Measurements from ENCODE around the gene TBC1D14. TPM values are rescaled to one million over a fixed set of nuclear protein-coding genes. Genes with fewer than 3 reads are reported as not detected.

TBC1D14 gene
- total and polyA plus RNA-seq, 2 donors from 2014 or later, result 44.9 to 77.7 TPM

DNA sequence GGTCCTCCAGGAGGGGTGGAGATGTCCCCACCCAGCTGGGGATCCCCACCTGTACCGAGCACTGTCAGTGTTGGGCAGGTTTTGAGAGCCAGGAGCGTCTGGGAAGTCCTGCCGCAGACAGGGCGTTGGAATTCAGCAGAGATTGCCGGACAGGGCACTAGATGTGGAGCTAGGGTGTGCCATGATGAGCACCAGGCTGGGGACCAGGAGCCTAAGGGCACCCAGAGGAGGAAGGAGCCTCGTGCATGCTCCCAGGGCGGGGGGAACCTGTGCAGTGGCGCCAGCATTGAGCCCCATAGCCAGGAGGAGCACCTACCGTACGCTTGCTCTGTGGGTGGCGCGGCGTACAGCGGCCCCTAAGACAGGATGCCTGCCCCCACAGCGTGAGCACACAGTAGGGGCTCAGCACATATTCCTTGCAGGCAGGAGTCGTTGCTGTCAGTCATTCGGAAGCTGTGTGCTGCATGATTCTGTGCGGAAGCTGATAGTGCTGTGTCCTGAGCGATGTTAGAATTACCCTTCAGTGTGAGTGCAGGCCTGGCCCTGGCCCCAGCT is 114.8 kb downstream of the TBC1D14 start:
- peaks cover 0 to under 1% (median 0%) of the 10 kb centered on the region in 3 donors for H3K4me1 ChIP-seq (ENCODE audit: control insufficient read depth in 2 of 3, insufficient read depth in 2 of 3, low read depth in 1 of 3, low read length in 3 of 3)
- no peak overlapping the region for H3K27ac ChIP-seq (ENCODE audit: low read depth in 2 of 2, low read length in 2 of 2)
- no peak for FAIRE-seq
- H3K9ac ChIP-seq (ENCODE audit: low read length in 3 of 3), result no peak overlapping the region
- intact Hi-C loops (cut with DNase I), result no loop called here
- no peak overlapping the region for H3K4me3 ChIP-seq (ENCODE audit: low read length in 3 of 3)
- peaks cover 7 to 46% (median 13%) of the 10 kb centered on the region in 3 donors for H3K36me3 ChIP-seq (ENCODE audit: control insufficient read depth in 2 of 3, insufficient read depth in 3 of 3, low read length in 3 of 3)
- TF ChIP-seq, protein P1, sequence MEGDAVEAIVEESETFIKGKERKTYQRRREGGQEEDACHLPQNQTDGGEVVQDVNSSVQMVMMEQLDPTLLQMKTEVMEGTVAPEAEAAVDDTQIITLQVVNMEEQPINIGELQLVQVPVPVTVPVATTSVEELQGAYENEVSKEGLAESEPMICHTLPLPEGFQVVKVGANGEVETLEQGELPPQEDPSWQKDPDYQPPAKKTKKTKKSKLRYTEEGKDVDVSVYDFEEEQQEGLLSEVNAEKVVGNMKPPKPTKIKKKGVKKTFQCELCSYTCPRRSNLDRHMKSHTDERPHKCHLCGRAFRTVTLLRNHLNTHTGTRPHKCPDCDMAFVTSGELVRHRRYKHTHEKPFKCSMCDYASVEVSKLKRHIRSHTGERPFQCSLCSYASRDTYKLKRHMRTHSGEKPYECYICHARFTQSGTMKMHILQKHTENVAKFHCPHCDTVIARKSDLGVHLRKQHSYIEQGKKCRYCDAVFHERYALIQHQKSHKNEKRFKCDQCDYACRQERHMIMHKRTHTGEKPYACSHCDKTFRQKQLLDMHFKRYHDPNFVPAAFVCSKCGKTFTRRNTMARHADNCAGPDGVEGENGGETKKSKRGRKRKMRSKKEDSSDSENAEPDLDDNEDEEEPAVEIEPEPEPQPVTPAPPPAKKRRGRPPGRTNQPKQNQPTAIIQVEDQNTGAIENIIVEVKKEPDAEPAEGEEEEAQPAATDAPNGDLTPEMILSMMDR (IDR thresholded peaks at IDR 0.05; ENCODE audit: borderline replicate concordance, extremely low read depth, insufficient read depth), result no peak
- DNase-seq, result no peak
- H3K9me3 ChIP-seq (ENCODE audit: control insufficient read depth in 2 of 3, insufficient read depth in 1 of 3, low read length in 3 of 3), result no peaks in the 10 kb centered on the region
- no peaks in the 10 kb centered on the region for H3K27me3 ChIP-seq (ENCODE audit: control insufficient read depth, insufficient read depth, low read length)

- no peak for DNase-seq
- intact Hi-C loops (cut with DNase I), result no loop called here
- H3K36me3 ChIP-seq (ENCODE audit: control insufficient read depth in 2 of 3, insufficient read depth in 3 of 3, low read length in 3 of 3), result peaks cover 7 to 47% (median 14%) of the 10 kb centered on the region in 3 donors
Observed at GRCh38 chr4:7025040-7025602, 115.5 kb downstream of the TBC1D14 start.

DNA sequence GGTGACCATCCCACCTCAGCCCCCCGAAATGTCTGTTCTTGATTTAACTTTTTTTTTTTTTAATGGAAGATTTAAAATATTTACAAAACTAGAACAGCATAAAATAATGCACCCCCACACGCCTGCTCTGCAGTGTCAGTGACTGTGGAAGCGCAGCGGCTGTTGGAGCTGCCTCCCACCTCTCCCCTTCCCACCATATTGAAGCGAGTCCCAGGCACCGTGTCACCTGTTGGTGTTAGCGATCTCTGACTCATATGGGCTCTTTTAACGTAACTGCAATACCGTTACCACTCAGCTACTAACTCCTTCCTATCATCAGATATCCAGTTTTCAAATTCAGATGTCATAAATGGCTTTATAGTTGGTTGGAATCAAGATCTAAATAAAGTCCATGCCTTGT is 116.5 kb downstream of the TBC1D14 start:
- Histone ChIP-seq H3K27ac (ENCODE audit: low read depth in 2 of 2, low read length in 2 of 2) (no peak overlapping the region), H3K27me3 (ENCODE audit: control insufficient read depth, insufficient read depth, low read length) (no peaks in the 10 kb centered on the region), H3K9me3 (ENCODE audit: control insufficient read depth in 2 of 3, insufficient read depth in 1 of 3, low read length in 3 of 3) (no peaks in the 10 kb centered on the region), H3K4me3 (ENCODE audit: low read length in 3 of 3) (no peak overlapping the region), H3K4me1 (ENCODE audit: control insufficient read depth in 2 of 3, insufficient read depth in 2 of 3, low read depth in 1 of 3, low read length in 3 of 3) (peaks cover 0 to 7% (median 4%) of the 10 kb centered on the region in 3 donors), H3K9ac (ENCODE audit: low read length in 3 of 3) (no peak overlapping the region), H3K36me3 (ENCODE audit: control insufficient read depth in 2 of 3, insufficient read depth in 3 of 3, low read length in 3 of 3) (peaks cover 11 to 47% (median 20%) of the 10 kb centered on the region in 3 donors)
- intact Hi-C loops (cut with DNase I), result no loop called here
- FAIRE-seq (no peak), DNase-seq (no peak)
- TF ChIP-seq, protein P1 (IDR thresholded peaks at IDR 0.05; ENCODE audit: borderline replicate concordance, extremely low read depth, insufficient read depth), result no peak

More at GRCh38 chr4:7025040-7025602, 115.5 kb downstream of the TBC1D14 start:
- TF ChIP-seq, protein P1 (IDR thresholded peaks at IDR 0.05; ENCODE audit: borderline replicate concordance, extremely low read depth, insufficient read depth), result no peak
- no peak for FAIRE-seq
- Histone ChIP-seq H3K27me3 (ENCODE audit: control insufficient read depth, insufficient read depth, low read length) (no peaks in the 10 kb centered on the region), H3K4me3 (ENCODE audit: low read length in 3 of 3) (no peak overlapping the region), H3K9me3 (ENCODE audit: control insufficient read depth in 2 of 3, insufficient read depth in 1 of 3, low read length in 3 of 3) (no peaks in the 10 kb centered on the region), H3K27ac (ENCODE audit: low read depth in 2 of 2, low read length in 2 of 2) (no peak overlapping the region), H3K9ac (ENCODE audit: low read length in 3 of 3) (no peak overlapping the region), H3K4me1 (ENCODE audit: control insufficient read depth in 2 of 3, insufficient read depth in 2 of 3, low read depth in 1 of 3, low read length in 3 of 3) (no peaks in the 10 kb centered on the region)

Data from kidney (tissue), 14 donors.